HepG2 (cell line): Measurements from ENCODE around the gene NT5C2. TPM values are rescaled to one million over a fixed set of nuclear protein-coding genes. Genes with fewer than 3 reads are reported as not detected.

ENCODE experiments used
- ATAC-seq: fragments of 200-7000 bp; cut with Tn5 transposase; 3 replicates; pipeline ENCODE4 v1.9.1; 2020; ENCODE audit warnings: mild to moderate bottlenecking, moderate library complexity
- BruUV-seq: library from RNA; stranded (reverse); fragments of 400-500 nt; replicated peaks from 2 replicates; lab custom pipeline; 2021; lab: Mats Ljungman, UMichigan
- CTCF ChIA-PET: fragments of 300-600 bp; formaldehyde crosslinking; extraction: SDS; loops from one replicate; lab custom pipeline; 2021; ENCODE audit warnings: low total read pairs, inconsistent platforms, low intra/inter-chr PET ratio; lab: Yijun Ruan, JAX
- POLR2A ChIA-PET: fragments of 350-600 bp; sonication (Branson Sonifier 250); formaldehyde crosslinking; loops from one replicate; lab custom pipeline; 2020; ENCODE audit warnings: antibody characterized with exemption, inconsistent platforms; lab: Yijun Ruan, JAX
- DNase-seq: peaks from one replicate; pipeline ENCODE4 v3.0.0-alpha.2; 2015; ENCODE audit warnings: low spot score
- FAIRE-seq: peaks from 3 replicates; lab custom pipeline; 2011; peaks lifted over from hg19 to GRCh38; lab: Jason Lieb, UNC
- H2AFZ ChIP-seq: one replicate; pipeline ENCODE4 v1.6.1; 2011; ENCODE audit warnings: low read length, inconsistent platforms
- H3K27ac ChIP-seq: fragments of 300-600 bp; 3 replicates; pipeline ENCODE4 v1.8.0; 2011; ENCODE audit warnings: mixed run types, mild to moderate bottlenecking, mixed read lengths, low read length, inconsistent platforms; ENCODE audit not compliant: insufficient read depth; ENCODE audit errors: extremely low read length
- H3K27me3 ChIP-seq, 2 experiments: fragments of 200-600 bp in 1 of 2; 2 replicates in 1 of 2; 3 replicates in 1 of 2; pipeline versions ENCODE4 v1.6.0 to v1.8.0; 2011; ENCODE audit warnings: low read length in 2 of 2, mild to moderate bottlenecking in 2 of 2, moderate library complexity in 2 of 2, inconsistent platforms in 1 of 2; ENCODE audit not compliant: insufficient read depth in 2 of 2, control insufficient read depth in 1 of 2
- H3K36me3 ChIP-seq, 2 experiments: fragments of 200-600 bp in 1 of 2; replicated peaks in 1 of 2; 2 replicates in 1 of 2; 3 replicates in 1 of 2; pipeline versions ENCODE4 v1.5.1 to v1.8.0; 2011; ENCODE audit warnings: low read length in 2 of 2, inconsistent platforms in 1 of 2; ENCODE audit not compliant: insufficient read depth in 2 of 2, control insufficient read depth in 1 of 2
- H3K4me1 ChIP-seq: 2 replicates; pipeline ENCODE4 v1.5.1; 2012; ENCODE audit warnings: low read length, inconsistent platforms; ENCODE audit not compliant: insufficient read depth
- H3K4me2 ChIP-seq: 2 replicates; pipeline ENCODE4 v1.6.0; 2011; ENCODE audit warnings: low read depth, low read length, inconsistent platforms
- H3K4me3 ChIP-seq, 3 experiments: fragments of 200-600 bp in 1 of 3; sonication (generic), shearing (Covaris generic) in 1 of 3; replicated peaks in 1 of 3; 2 replicates each; pipeline ENCODE4 v1.5.1; 2011 to 2016; ENCODE audit warnings: low read length in 3 of 3, inconsistent platforms in 2 of 3, low read depth in 2 of 3, mild to moderate bottlenecking in 2 of 3, control low read depth in 1 of 3, mixed read lengths in 1 of 3; ENCODE audit not compliant: insufficient read depth in 1 of 3
- H3K79me2 ChIP-seq: one replicate; pipeline ENCODE4 v1.6.1; 2011; ENCODE audit warnings: low read length, inconsistent platforms; ENCODE audit not compliant: insufficient read depth
- H3K9ac ChIP-seq: 2 replicates; pipeline ENCODE4 v1.6.0; 2011; ENCODE audit warnings: mild to moderate bottlenecking, low read depth, low read length, inconsistent platforms; ENCODE audit not compliant: insufficient read depth
- H3K9me3 ChIP-seq: 2 replicates; pipeline ENCODE4 v1.5.1; 2012; ENCODE audit warnings: mild to moderate bottlenecking, low read length
- H4K20me1 ChIP-seq: 2 replicates; pipeline ENCODE4 v1.6.0; 2011; ENCODE audit warnings: inconsistent platforms, mild to moderate bottlenecking, low read length, moderate library complexity; ENCODE audit not compliant: insufficient read depth
- AKAP8 ChIP-seq: sonication (generic); formaldehyde crosslinking; IDR thresholded peaks from 2 replicates; pipeline ENCODE4 v1.5.1; 2020; ENCODE audit warnings: mild to moderate bottlenecking, missing genetic modification reagents
- BCL6 ChIP-seq: IDR thresholded peaks from 2 replicates; pipeline ENCODE4 v1.6.1; 2016; ENCODE audit warnings: missing genetic modification reagents, missing compliant biosample characterization
- CHD2 ChIP-seq: IDR thresholded peaks from 2 replicates; pipeline ENCODE4 v1.6.1; 2011; ENCODE audit warnings: low read depth, low read length, improper control_type of control experiment
- GATAD2A ChIP-seq: IDR thresholded peaks from 2 replicates; pipeline ENCODE4 v1.6.1; 2016
- HOXA5 ChIP-seq: sonication (generic); formaldehyde crosslinking; IDR thresholded peaks from 2 replicates; pipeline ENCODE4 v1.4.0; 2020; ENCODE audit warnings: missing genetic modification reagents
- MAFF ChIP-seq: IDR thresholded peaks from 2 replicates; pipeline ENCODE4 v1.6.1; 2011; ENCODE audit warnings: low read depth, low read length, improper control_type of control experiment
- MIER2 ChIP-seq: IDR thresholded peaks from 2 replicates; pipeline ENCODE4 v1.6.1; 2016; ENCODE audit warnings: missing biosample characterization, missing genetic modification reagents
- MTA1 ChIP-seq: sonication (generic); formaldehyde crosslinking; IDR thresholded peaks from 2 replicates; pipeline ENCODE4 v1.4.0; 2020; ENCODE audit warnings: missing genetic modification reagents, mild to moderate bottlenecking, borderline replicate concordance
- MXI1 ChIP-seq: IDR thresholded peaks from 3 replicates; pipeline ENCODE4 v1.6.1; 2012; ENCODE audit warnings: low read depth, low read length, inconsistent platforms, borderline replicate concordance
- SMAD3 ChIP-seq: sonication (generic); formaldehyde crosslinking; IDR thresholded peaks from 2 replicates; pipeline ENCODE4 v1.4.0; 2020; ENCODE audit warnings: missing genetic modification reagents
- TAF1 ChIP-seq: sonication (generic); formaldehyde crosslinking; IDR thresholded peaks from 2 replicates; pipeline ENCODE4 v1.4.0; 2020; ENCODE audit warnings: missing genetic modification reagents
- YEATS2 ChIP-seq: sonication (generic); formaldehyde crosslinking; IDR thresholded peaks from 2 replicates; pipeline ENCODE4 v1.4.0; 2020; ENCODE audit warnings: missing genetic modification reagents, borderline replicate concordance
- ZBTB7A ChIP-seq: sonication (generic); formaldehyde crosslinking; IDR thresholded peaks from 2 replicates; pipeline ENCODE4 v1.8.0; 2022; ENCODE audit warnings: mild to moderate bottlenecking, missing genetic modification reagents
- ZKSCAN1 ChIP-seq: fragments of 150-350 bp; IDR thresholded peaks from 2 replicates; pipeline ENCODE4 v1.6.1; 2014; ENCODE audit warnings: low read length
- ZNF501 ChIP-seq: sonication (generic); formaldehyde crosslinking; IDR thresholded peaks from 2 replicates; pipeline ENCODE4 v1.5.1; 2020; ENCODE audit warnings: mild to moderate bottlenecking, moderate library complexity, missing genetic modification reagents
- ZNF543 ChIP-seq: sonication (generic); formaldehyde crosslinking; IDR thresholded peaks from 2 replicates; pipeline ENCODE4 v1.4.0; 2020; ENCODE audit warnings: mild to moderate bottlenecking, missing genetic modification reagents
- ZNF761 ChIP-seq: sonication (generic); formaldehyde crosslinking; conservative IDR thresholded peaks from 2 replicates; pipeline ENCODE4 v1.4.0; 2020; ENCODE audit warnings: mild to moderate bottlenecking, missing genetic modification reagents
- ZNF782 ChIP-seq: sonication (generic); formaldehyde crosslinking; IDR thresholded peaks from 2 replicates; pipeline ENCODE4 v1.4.0; 2020; ENCODE audit warnings: missing genetic modification reagents, mild to moderate bottlenecking, borderline replicate concordance
- WGBS: methylation state at CpG from one replicate; pipeline ENCODE4 v1.1.6; 2017; ENCODE audit warnings: low lambda C conversion rate; 5-methylcytosine and 5-hydroxymethylcytosine counted together
- in situ Hi-C: cut with HindIII; loops from 2 replicates; pipeline ENCODE4 v1.10.0; 2017; ENCODE audit warnings: low pct_unique_long_range_greater_than_20kb; ENCODE audit not compliant: extremely low pct_ligation_motif_present
- intact Hi-C: fragments of 100-400 bp; cut with micrococcal nuclease; formaldehyde crosslinking; loops from one replicate; pipeline ENCODE4 v1.10.0; 2022; ENCODE audit not compliant: unreplicated experiment
- polyA plus RNA-seq, 8 experiments: library from polyadenylated mRNA; depleted of rRNA in 3 of 8; stranded (reverse) in 7 of 8; unstranded in 1 of 8; fragments of >200 nt; fragmentation: Illumina TruSeq in 4 of 8; extraction: Trizol in 4 of 8; gene quantifications; 2 replicates each; pipeline versions ENCODE4 v1.2.1 to v1.2.3, GENCODE V29; 2011 to 2016; ENCODE audit warnings: low read depth in 4 of 8, missing spikeins in 1 of 8, mixed read lengths in 1 of 8; ENCODE audit not compliant: insufficient read depth in 1 of 8
- total RNA-seq, 5 experiments: library from RNA; depleted of rRNA; stranded (reverse); fragments of >200 nt; fragmentation: Illumina TruSeq; extraction: Trizol; gene quantifications; 2 replicates each; pipeline ENCODE4 v1.2.3, GENCODE V29; 2016; ENCODE audit warnings: low read depth in 1 of 5
- TF ChIP-seq, protein P1 (sequence below): IDR thresholded peaks from 2 replicates; pipeline ENCODE4 v1.6.1; 2016; ENCODE audit warnings: missing genetic modification reagents, missing compliant biosample characterization
- TF ChIP-seq, protein P2 (sequence below): sonication (generic); formaldehyde crosslinking; IDR thresholded peaks from 2 replicates; pipeline ENCODE4 v1.4.0; 2020; ENCODE audit warnings: missing genetic modification reagents
- TF ChIP-seq, protein P3 (sequence below): sonication (generic); formaldehyde crosslinking; IDR thresholded peaks from 2 replicates; pipeline ENCODE4 v1.5.0; 2020; ENCODE audit warnings: mild to moderate bottlenecking, missing genetic modification reagents, moderate library complexity
- TF ChIP-seq, protein P4 (sequence below): sonication (generic); formaldehyde crosslinking; IDR thresholded peaks from 2 replicates; pipeline ENCODE4 v1.4.0; 2020; ENCODE audit warnings: mild to moderate bottlenecking, missing genetic modification reagents

The NT5C2 gene
- total and polyA plus RNA-seq, 2 of the 13 experiments (the other 11 are each of a cell fraction or from before 2014, with no cell fraction given), result 40.6 to 55.2 TPM

DNA sequence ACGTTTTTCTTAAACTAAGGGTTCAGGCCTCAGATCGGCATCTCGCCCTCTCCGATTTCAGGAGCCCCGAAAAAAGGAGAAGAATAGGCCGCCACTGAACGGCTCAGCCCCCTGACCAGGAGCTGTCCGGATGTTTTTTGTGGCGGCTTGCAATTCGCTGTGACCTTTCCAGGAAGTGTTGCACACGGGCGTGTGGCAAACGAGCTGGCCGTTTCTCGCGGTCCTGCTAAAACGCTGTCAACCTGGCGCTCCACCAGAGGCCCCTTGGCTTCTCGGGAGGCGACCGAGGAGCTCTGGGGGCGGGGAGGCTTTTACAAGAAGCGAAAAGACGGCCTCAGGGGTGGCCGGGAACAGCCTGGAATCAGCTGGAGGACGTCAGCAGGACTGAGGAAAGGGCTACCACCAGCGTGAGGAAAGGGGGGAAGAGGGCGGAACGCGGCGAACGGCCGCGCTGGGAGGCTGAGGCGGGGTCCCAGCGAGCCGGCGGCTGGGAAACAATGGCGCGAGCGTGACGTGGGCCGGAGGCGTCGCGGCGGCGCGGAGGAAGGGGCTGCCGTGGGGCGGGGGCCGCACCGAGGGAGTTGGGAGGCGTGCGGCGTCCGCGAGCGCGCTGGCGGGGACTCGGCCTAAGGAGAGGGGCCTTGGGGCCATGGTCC, 493 bp downstream of the NT5C2 start:
- no TSS peak for BruUV-seq
- WGBS, result 0% methylated on average over 9 of the region's 62 CpGs
- H3K9me3 ChIP-seq, result no peaks in the 10 kb centered on the region
- H4K20me1 ChIP-seq, result 0 out of 2 replicates have a peak, but pooled peaks cover 3% of the 10 kb centered on the region
- FAIRE-seq (peak; percentile 26), ATAC-seq (peak; percentile 79), DNase-seq (peak; percentile 72)
- in situ Hi-C loops (no loop called here), intact Hi-C loops (loop anchor here (2.0 kb wide), 3 partner anchors 40 to 52 kb away; partner anchors contain the start of gene RPEL1)
- H3K9ac ChIP-seq, result peak overlapping the region; percentile 98
- H3K4me1 ChIP-seq, result peaks cover 69% of the 10 kb centered on the region
- no peak overlapping the region for H2AFZ ChIP-seq
- H3K4me2 ChIP-seq, result peak overlapping the region; percentile 74
- POLR2A ChIA-PET, result interaction anchor here (0.7 to 4.5 kb wide), 19 partner anchors 9 to 479 kb away, joined by 3 to 65 read pairs (median 5); partner anchors contain the start of genes ARL3, CNNM2 and SFXN2
- peaks cover 49% of the 10 kb centered on the region for H3K79me2 ChIP-seq
- no peaks in the 10 kb centered on the region; a peak in 1 of 5 replicates for H3K27me3 ChIP-seq
- H3K27ac ChIP-seq, result peak overlapping the region; percentile 93
- CTCF ChIA-PET, result no interaction called here
- peaks cover 0 to 5% of the 10 kb centered on the region in 2 experiments; a peak in 1 of 5 replicates for H3K36me3 ChIP-seq
- peak overlapping the region; percentile 82 to 98 (median 85) for H3K4me3 ChIP-seq
- TF ChIP-seq, protein P1, sequence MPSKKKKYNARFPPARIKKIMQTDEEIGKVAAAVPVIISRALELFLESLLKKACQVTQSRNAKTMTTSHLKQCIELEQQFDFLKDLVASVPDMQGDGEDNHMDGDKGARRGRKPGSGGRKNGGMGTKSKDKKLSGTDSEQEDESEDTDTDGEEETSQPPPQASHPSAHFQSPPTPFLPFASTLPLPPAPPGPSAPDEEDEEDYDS (CRISPR knock-in tag), result 0 out of 2 replicates have a peak, but pooled peaks have one; percentile 35
- no peak for TF ChIP-seq AKAP8
- TF ChIP-seq, protein P2, sequence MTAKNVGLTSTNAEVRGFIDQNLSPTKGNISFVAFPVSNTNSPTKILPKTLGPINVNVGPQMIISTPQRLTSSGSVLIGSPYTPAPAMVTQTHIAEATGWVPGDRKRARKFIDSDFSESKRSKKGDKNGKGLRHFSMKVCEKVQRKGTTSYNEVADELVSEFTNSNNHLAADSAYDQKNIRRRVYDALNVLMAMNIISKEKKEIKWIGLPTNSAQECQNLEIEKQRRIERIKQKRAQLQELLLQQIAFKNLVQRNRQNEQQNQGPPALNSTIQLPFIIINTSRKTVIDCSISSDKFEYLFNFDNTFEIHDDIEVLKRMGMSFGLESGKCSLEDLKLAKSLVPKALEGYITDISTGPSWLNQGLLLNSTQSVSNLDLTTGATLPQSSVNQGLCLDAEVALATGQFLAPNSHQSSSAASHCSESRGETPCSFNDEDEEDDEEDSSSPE (CRISPR knock-in tag), result no peak; the same call in 1 of the 2 replicates
- peak; percentile 52; the same call in 1 of the 2 replicates for TF ChIP-seq YEATS2 (CRISPR knock-in tag)
- TF ChIP-seq MIER2 (CRISPR knock-in tag), result no peak
- TF ChIP-seq BCL6 (CRISPR knock-in tag), result peak; percentile 58
- peak; percentile 74; the same call in 1 of the 3 replicates for TF ChIP-seq MXI1
- TF ChIP-seq, protein P3, sequence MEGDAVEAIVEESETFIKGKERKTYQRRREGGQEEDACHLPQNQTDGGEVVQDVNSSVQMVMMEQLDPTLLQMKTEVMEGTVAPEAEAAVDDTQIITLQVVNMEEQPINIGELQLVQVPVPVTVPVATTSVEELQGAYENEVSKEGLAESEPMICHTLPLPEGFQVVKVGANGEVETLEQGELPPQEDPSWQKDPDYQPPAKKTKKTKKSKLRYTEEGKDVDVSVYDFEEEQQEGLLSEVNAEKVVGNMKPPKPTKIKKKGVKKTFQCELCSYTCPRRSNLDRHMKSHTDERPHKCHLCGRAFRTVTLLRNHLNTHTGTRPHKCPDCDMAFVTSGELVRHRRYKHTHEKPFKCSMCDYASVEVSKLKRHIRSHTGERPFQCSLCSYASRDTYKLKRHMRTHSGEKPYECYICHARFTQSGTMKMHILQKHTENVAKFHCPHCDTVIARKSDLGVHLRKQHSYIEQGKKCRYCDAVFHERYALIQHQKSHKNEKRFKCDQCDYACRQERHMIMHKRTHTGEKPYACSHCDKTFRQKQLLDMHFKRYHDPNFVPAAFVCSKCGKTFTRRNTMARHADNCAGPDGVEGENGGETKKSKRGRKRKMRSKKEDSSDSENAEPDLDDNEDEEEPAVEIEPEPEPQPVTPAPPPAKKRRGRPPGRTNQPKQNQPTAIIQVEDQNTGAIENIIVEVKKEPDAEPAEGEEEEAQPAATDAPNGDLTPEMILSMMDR (CRISPR knock-in tag), result peak; percentile 15; the same call in 1 of the 2 replicates
- 0 out of 2 replicates have a peak, but pooled peaks have one; percentile 43 for TF ChIP-seq ZNF782
- peak; percentile 44; the same call in 1 of the 2 replicates for TF ChIP-seq TAF1
- no peak for TF ChIP-seq ZBTB7A
- peak; percentile 84 for TF ChIP-seq ZNF501 (CRISPR knock-in tag)
- no peak for TF ChIP-seq MAFF
- TF ChIP-seq HOXA5 (CRISPR knock-in tag), result peak; percentile 20; the same call in 1 of the 2 replicates
- TF ChIP-seq, protein P4, sequence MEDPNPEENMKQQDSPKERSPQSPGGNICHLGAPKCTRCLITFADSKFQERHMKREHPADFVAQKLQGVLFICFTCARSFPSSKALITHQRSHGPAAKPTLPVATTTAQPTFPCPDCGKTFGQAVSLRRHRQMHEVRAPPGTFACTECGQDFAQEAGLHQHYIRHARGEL (CRISPR knock-in tag), result peak; percentile 65; the same call in 1 of the 2 replicates
- no peak; the same call in 1 of the 2 replicates for TF ChIP-seq ZNF761 (CRISPR knock-in tag)
- peak; percentile 54; the same call in 1 of the 2 replicates for TF ChIP-seq MTA1 (CRISPR knock-in tag)
- TF ChIP-seq ZKSCAN1, result no peak
- peak; percentile 67; the same call in 1 of the 2 replicates for TF ChIP-seq CHD2
- peak; percentile 84; the same call in 1 of the 2 replicates for TF ChIP-seq ZNF543 (CRISPR knock-in tag)
- no peak for TF ChIP-seq SMAD3 (CRISPR knock-in tag)
- TF ChIP-seq GATAD2A, result 0 out of 2 replicates have a peak, but pooled peaks have one; percentile 37
